GM19328 (cell line): ENCODE results near the gene PIK3CD.

ENCODE experiments used
- ATAC-seq: cut with Tn5 transposase; IDR thresholded peaks from one replicate; pipeline ENCODE4 v1.9.1; 2021; ENCODE audit warnings: mild to moderate bottlenecking, moderate library complexity; ENCODE audit not compliant: unreplicated experiment

PIK3CD gene

GRCh38 chr1:9763914-9764313 is 112.4 kb downstream of the PIK3CD start:
- ATAC-seq: no peak

GRCh38 chr1:9764550-9764949 is 113.0 kb downstream of the PIK3CD start:
- no peak for ATAC-seq

- ATAC-seq: no peak
These were observed 115.4 kb downstream of the PIK3CD start for GRCh38 chr1:9766759-9767442.

- no peak for ATAC-seq
These were observed 116.6 kb downstream of the PIK3CD start for GRCh38 chr1:9767964-9768668.

- no peak for ATAC-seq
These were observed 117.5 kb downstream of the PIK3CD start for GRCh38 chr1:9768983-9769382.

GRCh38 chr1:9770298-9770697 is 118.8 kb downstream of the PIK3CD start:
- ATAC-seq: no peak

- ATAC-seq: no peak
These were observed 123.5 kb downstream of the PIK3CD start for GRCh38 chr1:9774712-9775679.

- ATAC-seq: no peak
These were observed 125.2 kb downstream of the PIK3CD start for GRCh38 chr1:9776685-9777084.
